SH-SY5Y (cell line): ENCODE results near the gene CYBA.

Experiments
- GATA2 ChIP-seq: IDR thresholded peaks from 2 replicates; pipeline ENCODE4 v1.6.1; 2011; ENCODE audit warnings: mild to moderate bottlenecking, low read depth, low read length
- GATA3 ChIP-seq: IDR thresholded peaks from 2 replicates; pipeline ENCODE4 v1.6.1; 2011; ENCODE audit warnings: low read depth, mild to moderate bottlenecking, low read length, moderate library complexity

DNA sequence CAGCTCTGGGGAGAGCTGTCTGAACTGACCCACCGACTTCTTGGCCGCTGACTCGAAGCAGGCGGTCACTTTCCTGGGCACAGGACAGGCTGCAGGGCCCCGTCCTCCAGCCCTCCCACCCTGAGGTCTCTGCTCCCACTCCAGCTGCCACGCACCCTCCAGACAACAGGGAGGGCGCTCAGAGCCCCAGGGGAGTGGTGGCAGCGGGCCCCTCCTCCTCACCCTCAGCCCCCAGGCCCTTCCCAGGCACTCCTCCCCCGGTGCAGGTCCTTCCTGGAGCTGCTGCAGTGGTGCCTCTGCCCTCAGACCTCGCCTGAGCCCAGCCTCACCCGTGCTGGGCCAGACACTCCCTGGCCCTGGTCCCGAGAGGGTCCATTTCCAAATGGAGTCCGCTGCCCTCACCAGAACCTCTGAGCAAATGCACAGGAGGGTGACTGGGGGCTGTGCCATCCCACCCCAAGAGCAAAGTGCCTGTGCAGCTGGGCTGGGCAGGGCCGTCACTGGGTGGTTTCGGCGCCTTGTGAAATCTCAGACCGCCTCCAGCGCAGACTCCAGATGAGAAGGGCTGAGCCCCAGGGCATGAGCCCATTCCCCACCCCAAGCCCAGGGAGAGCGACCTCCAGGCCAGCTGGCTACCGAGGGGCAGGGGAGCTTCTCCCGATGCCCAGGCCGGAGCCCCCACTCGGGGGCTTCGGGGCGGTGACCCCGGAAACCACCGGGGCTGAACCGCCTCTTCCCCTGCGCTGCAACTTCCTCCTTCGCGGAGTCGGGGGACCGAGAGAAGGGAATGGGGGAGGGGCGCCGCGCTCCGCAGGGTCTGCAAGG lies 717 bp downstream of the CYBA start:
- TF ChIP-seq GATA2: no peak
- no peak for TF ChIP-seq GATA3
